PFSK-1 (cell line): ENCODE measurements around the gene TPRX1.
A peak's percentile ranks its signal among the peaks of the same experiment; 100 is the strongest.

ENCODE experiments used
- FOXP2 ChIP-seq: optimal IDR thresholded peaks from 2 replicates; pipeline ENCODE3; 2011; ENCODE audit warnings: borderline replicate concordance, control low read depth, inconsistent platforms; ENCODE audit not compliant: insufficient read depth; ENCODE audit errors: extremely low read length, extremely low read depth
- POLR2AphosphoS5 ChIP-seq: IDR thresholded peaks from 2 replicates; pipeline ENCODE4 v1.6.1; 2012; ENCODE audit warnings: low read depth, mild to moderate bottlenecking, control low read depth, low read length, moderate library complexity
- REST ChIP-seq, 2 experiments: IDR thresholded peaks; 2 replicates each; pipeline versions ENCODE4 v1.6.1 to v1.8.0; 2011 to 2012; ENCODE audit warnings: low read depth in 2 of 2, low read length in 2 of 2, control low read depth in 1 of 2, inconsistent platforms in 1 of 2, mild to moderate bottlenecking in 1 of 2, moderate library complexity in 1 of 2; ENCODE audit not compliant: insufficient read depth in 1 of 2
- SIN3A ChIP-seq: IDR thresholded peaks from 2 replicates; pipeline ENCODE4 v1.6.1; 2012; ENCODE audit warnings: mild to moderate bottlenecking, low read length, moderate library complexity, borderline replicate concordance; ENCODE audit not compliant: insufficient read depth
- TAF1 ChIP-seq: IDR thresholded peaks from 2 replicates; pipeline ENCODE4 v1.6.1; 2012; ENCODE audit warnings: low read length, control low read depth, borderline replicate concordance; ENCODE audit not compliant: insufficient read depth

The TPRX1 gene

GRCh38 chr19:47779524-47780214 lies 24.7 kb downstream of the TPRX1 start:
- no peak for TF ChIP-seq REST (IDR thresholded peaks at IDR 0.05; ENCODE audit: insufficient read depth in 1 of 2, low read depth in 2 of 2, low read length in 2 of 2)
- no peak for TF ChIP-seq SIN3A
- no peak for TF ChIP-seq POLR2AphosphoS5
- TF ChIP-seq TAF1: no peak
- no peak for TF ChIP-seq FOXP2

- TF ChIP-seq FOXP2: no peak
- TF ChIP-seq REST (IDR thresholded peaks at IDR 0.05; ENCODE audit: insufficient read depth in 1 of 2, low read depth in 2 of 2, low read length in 2 of 2): no peak
- TF ChIP-seq POLR2AphosphoS5: no peak
- TF ChIP-seq SIN3A: no peak
- TF ChIP-seq TAF1: no peak
Observed at GRCh38 chr19:47778954-47779351, 25.4 kb downstream of the TPRX1 start.

- TF ChIP-seq REST (IDR thresholded peaks at IDR 0.05; ENCODE audit: insufficient read depth in 1 of 2, low read depth in 2 of 2, low read length in 2 of 2) (no peak), FOXP2 (peak; percentile 69), TAF1 (peak; percentile 92), SIN3A (no peak), POLR2AphosphoS5 (peak; percentile 92)
Observed at GRCh38 chr19:47778049-47778953, 26.1 kb downstream of the TPRX1 start, which contains the start of gene SELENOW. TSS of gene SELENOW (plus strand) at chr19:47778703. CDS start at chr19:47778786, 83 bp downstream.

GRCh38 chr19:47776568-47776967 lies 27.8 kb downstream of the TPRX1 start:
- no peak for TF ChIP-seq SIN3A

- TF ChIP-seq TAF1: no peak
- TF ChIP-seq FOXP2: no peak
- no peak for TF ChIP-seq REST (IDR thresholded peaks at IDR 0.05; ENCODE audit: insufficient read depth in 1 of 2, low read depth in 2 of 2, low read length in 2 of 2)
- TF ChIP-seq POLR2AphosphoS5: no peak
- TF ChIP-seq SIN3A: no peak
Observed at GRCh38 chr19:47769534-47769933, 34.8 kb downstream of the TPRX1 start.
